ENCODE measurements around the gene GPC2. TPM values are rescaled to one million over a fixed set of nuclear protein-coding genes. Genes with fewer than 3 reads are reported as not detected.

Gene GPC2
- total and polyA plus RNA-seq, 2 donors (not counting 3 experiments of a cell fraction or from before 2014, with no cell fraction given): 9.2 to 17.5 TPM

DNA sequence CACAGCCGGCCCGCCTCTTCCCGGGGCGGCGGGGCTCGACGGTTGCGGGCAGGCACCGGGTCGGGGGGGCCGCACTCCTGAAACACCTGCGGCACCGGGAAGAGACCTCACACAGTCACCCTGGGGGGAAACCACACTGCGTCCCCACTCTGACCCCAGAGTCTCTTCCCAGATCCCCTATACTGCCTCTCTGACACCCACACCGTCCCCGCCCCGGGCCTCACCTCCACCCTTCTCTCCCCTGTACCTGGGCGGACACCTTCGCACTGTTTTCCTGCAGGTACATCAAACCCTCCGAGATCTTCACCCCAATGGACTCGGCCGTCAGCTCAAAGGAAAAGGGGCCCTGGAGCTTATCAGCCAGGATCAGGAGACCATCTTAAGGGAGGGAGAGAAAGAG is 5.3 kb downstream of the GPC2 start:
- Histone ChIP-seq H3K4me3 (replicated peaks in 1 of 3; ENCODE audit: insufficient read depth in 1 of 3, low read depth in 1 of 3, low read length in 3 of 3) (peak overlapping the region in 1 of 3 experiments; percentile 25), H3K4me2 (ENCODE audit: insufficient read depth, low read length) (no peak overlapping the region), H3K27me3 (ENCODE audit: control insufficient read depth in 2 of 2, insufficient read depth in 2 of 2, low read length in 2 of 2) (peaks cover 4 to 9% of the 10 kb centered on the region in 2 experiments), H3K4me1 (ENCODE audit: control insufficient read depth, extremely low read depth, insufficient read depth, low read length) (peaks cover 19% of the 10 kb centered on the region), H3K9me1 (replicated peaks; ENCODE audit: control insufficient read depth, extremely low read depth, insufficient read depth, low read length) (no peaks in the 10 kb centered on the region), H3K9me3 (replicated peaks; ENCODE audit: control insufficient read depth, insufficient read depth, low read length) (no peaks in the 10 kb centered on the region), H3K27ac (ENCODE audit: insufficient read depth, low read depth, low read length) (no peak overlapping the region), H3K79me2 (ENCODE audit: control insufficient read depth, insufficient read depth, low read length) (peaks cover 4% of the 10 kb centered on the region), H3K9ac (replicated peaks; ENCODE audit: extremely low read depth, insufficient read depth, low read length) (no peak overlapping the region), H2AFZ (ENCODE audit: low read depth, low read length) (no peak overlapping the region), H4K20me1 (replicated peaks; ENCODE audit: control insufficient read depth, extremely low read depth, insufficient read depth, low read length) (no peaks in the 10 kb centered on the region), H3K36me3 (ENCODE audit: control insufficient read depth in 2 of 2, extremely low read depth in 1 of 2, insufficient read depth in 2 of 2, low read length in 2 of 2) (peaks cover 0 to 3% of the 10 kb centered on the region in 2 experiments)
- CTCF ChIA-PET: interaction anchor here (1.4 kb wide), 1 partner anchor 10 kb away, joined by 3 read pairs; no protein-coding TSS in a partner anchor
- BruUV-seq (replicated peaks): no TSS peak
- dilution Hi-C loops (cut with MboI; ENCODE audit: extremely low pct_ligation_motif_present, low sequenced_read_pairs) (no loop called here), intact Hi-C loops (cut with micrococcal nuclease) (no loop called here)
- TF ChIP-seq FOS (IDR thresholded peaks at IDR 0.05; ENCODE audit: borderline replicate concordance, insufficient read depth, low read length) (no peak), GATA2 (IDR thresholded peaks at IDR 0.05; ENCODE audit: insufficient read depth, insufficient read length, low read depth, low read length) (no peak), MYC (IDR thresholded peaks at IDR 0.05; ENCODE audit: low read depth, low read length) (no peak), MAX (IDR thresholded peaks at IDR 0.05; ENCODE audit: insufficient read depth, insufficient read length) (no peak), POLR2AphosphoS5 (IDR thresholded peaks at IDR 0.05; ENCODE audit: insufficient read depth, low read depth, low read length) (no peak), JUN (IDR thresholded peaks at IDR 0.05; ENCODE audit: borderline replicate concordance, insufficient read depth, insufficient read length, low read depth) (no peak), POLR2A (IDR thresholded peaks at IDR 0.05; ENCODE audit: low read depth, low read length) (no peak)
- TF ChIP-seq, protein P1, sequence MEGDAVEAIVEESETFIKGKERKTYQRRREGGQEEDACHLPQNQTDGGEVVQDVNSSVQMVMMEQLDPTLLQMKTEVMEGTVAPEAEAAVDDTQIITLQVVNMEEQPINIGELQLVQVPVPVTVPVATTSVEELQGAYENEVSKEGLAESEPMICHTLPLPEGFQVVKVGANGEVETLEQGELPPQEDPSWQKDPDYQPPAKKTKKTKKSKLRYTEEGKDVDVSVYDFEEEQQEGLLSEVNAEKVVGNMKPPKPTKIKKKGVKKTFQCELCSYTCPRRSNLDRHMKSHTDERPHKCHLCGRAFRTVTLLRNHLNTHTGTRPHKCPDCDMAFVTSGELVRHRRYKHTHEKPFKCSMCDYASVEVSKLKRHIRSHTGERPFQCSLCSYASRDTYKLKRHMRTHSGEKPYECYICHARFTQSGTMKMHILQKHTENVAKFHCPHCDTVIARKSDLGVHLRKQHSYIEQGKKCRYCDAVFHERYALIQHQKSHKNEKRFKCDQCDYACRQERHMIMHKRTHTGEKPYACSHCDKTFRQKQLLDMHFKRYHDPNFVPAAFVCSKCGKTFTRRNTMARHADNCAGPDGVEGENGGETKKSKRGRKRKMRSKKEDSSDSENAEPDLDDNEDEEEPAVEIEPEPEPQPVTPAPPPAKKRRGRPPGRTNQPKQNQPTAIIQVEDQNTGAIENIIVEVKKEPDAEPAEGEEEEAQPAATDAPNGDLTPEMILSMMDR (IDR thresholded peaks at IDR 0.05; ENCODE audit: extremely low read depth in 1 of 2, insufficient read depth in 1 of 2, low read depth in 1 of 2, low read length in 2 of 2): no peak
- FAIRE-seq (no peak), DNase-seq (ENCODE audit: low read depth, low spot score) (no peak)
- POLR2A ChIA-PET: no interaction called here
